Natural killer cell (primary cell): ENCODE results near the gene MAGED2. TPM values are rescaled to one million over a fixed set of nuclear protein-coding genes. Genes with fewer than 3 reads are reported as not detected.
"Not testable (repeated sequence)": the region's sequence is repeated elsewhere in the genome, so short reads cannot be mapped to it uniquely, and the experiment has no call there.

Experiments used
- ATAC-seq, 3 donors: fragments of 150-1000 bp in 2 of 3; fragments of 200-7000 bp in 1 of 3; cut with Tn5 transposase; 1 replicate in 1 of 3; 2 replicates in 2 of 3; pipeline ENCODE4 v1.10.0; 2021; ENCODE audit warnings: mild to moderate bottlenecking in 2 of 3, moderate library complexity in 2 of 3
- DNase-seq, 2 donors: peaks; one replicate each; pipeline versions ENCODE4 v3.0.0 to v3.0.0-alpha.2; 2013 to 2021; ENCODE audit warnings: mixed read lengths in 1 of 2
- H3K27ac ChIP-seq: one replicate; pipeline ENCODE4 v1.5.1; 2013; ENCODE audit warnings: mild to moderate bottlenecking, low read length
- H3K27me3 ChIP-seq: one replicate; pipeline ENCODE4 v1.6.1; 2013; ENCODE audit warnings: low read length; ENCODE audit not compliant: control insufficient read depth, insufficient read depth
- H3K36me3 ChIP-seq: one replicate; pipeline ENCODE4 v1.6.1; 2013; ENCODE audit warnings: low read length; ENCODE audit not compliant: control insufficient read depth, insufficient read depth
- H3K4me1 ChIP-seq: one replicate; pipeline ENCODE4 v1.6.1; 2013; ENCODE audit warnings: low read length; ENCODE audit not compliant: control insufficient read depth, insufficient read depth
- H3K4me3 ChIP-seq: one replicate; pipeline ENCODE4 v1.5.1; 2013; ENCODE audit warnings: low read length
- H3K9me3 ChIP-seq: one replicate; pipeline ENCODE4 v1.6.1; 2013; ENCODE audit warnings: low read length; ENCODE audit not compliant: control insufficient read depth, insufficient read depth
- H3K27ac Mint-ChIP-seq, 2 donors: one replicate each; pipeline ENCODE4 v1.8.0; 2022; ENCODE audit warnings: mild to moderate bottlenecking in 2 of 2, mixed read lengths in 2 of 2, moderate library complexity in 1 of 2
- H3K27me3 Mint-ChIP-seq, 2 donors: one replicate each; pipeline ENCODE4 v1.8.0; 2022; ENCODE audit warnings: low read depth in 2 of 2, mixed read lengths in 2 of 2
- H3K36me3 Mint-ChIP-seq: one replicate; pipeline ENCODE4 v1.8.0; 2022; ENCODE audit warnings: mixed read lengths
- H3K4me1 Mint-ChIP-seq, 2 donors: one replicate each; pipeline ENCODE4 v1.8.0; 2022; ENCODE audit warnings: mixed read lengths in 2 of 2
- H3K4me3 Mint-ChIP-seq: one replicate; pipeline ENCODE4 v1.8.0; 2022; ENCODE audit warnings: mild to moderate bottlenecking, moderate library complexity, mixed read lengths
- H3K9me3 Mint-ChIP-seq, 2 donors: one replicate each; pipeline ENCODE4 v1.8.0; 2022; ENCODE audit warnings: mixed read lengths in 2 of 2
- WGBS: methylation state at CpG from one replicate; pipeline ENCODE4 v1.1.7; 2013; ENCODE audit warnings: missing lambda C conversion rate; ENCODE audit not compliant: insufficient coverage; 5-methylcytosine and 5-hydroxymethylcytosine counted together
- intact Hi-C: fragments of 100-400 bp; cut with micrococcal nuclease; formaldehyde crosslinking; loops from one replicate; pipeline ENCODE4 v1.14.2; 2022
- total RNA-seq, 4 donors: library from RNA; stranded (reverse); fragments of 120-200 nt in 1 of 4; gene quantifications; one replicate each; pipeline versions ENCODE4 v1.2.3 to v1.2.4, GENCODE V29; 2013 to 2022
- TF ChIP-seq, protein P1 (sequence below): fragments of 200-600 bp; IDR thresholded peaks from one replicate; pipeline ENCODE4 v1.8.0; 2022; ENCODE audit warnings: antibody characterized with exemption

Gene MAGED2
- total RNA-seq, 3 donors from 2014 or later (not counting 1 experiment from before 2014, with no cell fraction given) = 52.0 to 63.2 (median 57.8) TPM

DNA sequence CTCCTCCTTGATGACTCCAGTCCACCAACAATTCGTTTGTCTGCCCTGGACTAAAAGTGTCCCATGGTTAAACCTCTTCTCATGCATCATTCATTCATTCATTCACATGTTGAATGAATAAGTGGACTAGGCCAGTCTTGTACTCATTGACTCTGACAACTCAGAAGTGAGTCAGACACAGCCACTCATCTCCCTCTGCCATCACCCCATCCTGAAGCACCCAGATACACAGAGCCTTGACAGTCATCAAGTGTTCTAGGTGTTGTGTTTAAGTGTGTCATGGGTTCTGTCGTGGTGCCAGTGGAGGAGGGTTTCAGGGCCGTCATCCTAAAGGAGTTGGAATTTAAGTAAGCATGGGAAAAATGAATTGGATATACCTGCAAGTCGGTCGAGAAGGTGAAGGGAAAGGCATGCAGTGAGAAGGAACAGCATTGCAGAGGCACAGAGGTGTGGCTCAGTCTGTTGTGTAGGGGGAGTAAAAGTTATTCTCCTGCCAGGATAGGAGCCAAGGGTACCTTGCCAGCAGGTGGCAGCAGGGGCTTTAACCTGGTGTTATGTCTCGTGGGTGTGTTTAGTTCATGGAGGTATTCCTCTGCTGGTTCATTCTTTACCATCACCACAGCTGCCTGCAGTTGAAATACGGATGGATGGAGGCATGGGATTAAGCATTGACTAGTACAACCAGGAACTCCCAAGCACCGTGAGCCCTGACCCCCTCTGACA lies 18.3 kb downstream of the MAGED2 start:
- intact Hi-C loops = no loop called here
- no peaks in the 10 kb centered on the region for H3K9me3 Mint-ChIP-seq

DNA sequence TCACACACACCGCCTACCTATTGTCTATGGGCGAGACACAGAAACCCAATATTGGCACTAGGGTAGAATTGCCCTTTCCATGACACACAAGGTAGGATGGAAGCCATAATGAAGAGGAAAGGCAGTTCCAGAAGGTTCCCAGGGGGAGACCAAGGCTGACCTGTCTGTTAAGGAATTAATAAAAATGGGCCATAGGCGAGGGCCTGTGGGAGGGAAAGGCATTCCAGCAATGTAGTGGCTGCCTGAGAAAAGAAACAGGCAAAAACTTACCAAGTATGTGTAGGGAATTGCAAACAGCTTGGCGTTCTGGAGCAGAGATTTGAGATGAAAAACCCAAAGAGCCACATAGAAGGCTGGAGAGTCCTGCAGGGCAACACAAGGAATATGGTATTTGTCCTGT lies 19.1 kb downstream of the MAGED2 start:
- TF ChIP-seq, protein P1, sequence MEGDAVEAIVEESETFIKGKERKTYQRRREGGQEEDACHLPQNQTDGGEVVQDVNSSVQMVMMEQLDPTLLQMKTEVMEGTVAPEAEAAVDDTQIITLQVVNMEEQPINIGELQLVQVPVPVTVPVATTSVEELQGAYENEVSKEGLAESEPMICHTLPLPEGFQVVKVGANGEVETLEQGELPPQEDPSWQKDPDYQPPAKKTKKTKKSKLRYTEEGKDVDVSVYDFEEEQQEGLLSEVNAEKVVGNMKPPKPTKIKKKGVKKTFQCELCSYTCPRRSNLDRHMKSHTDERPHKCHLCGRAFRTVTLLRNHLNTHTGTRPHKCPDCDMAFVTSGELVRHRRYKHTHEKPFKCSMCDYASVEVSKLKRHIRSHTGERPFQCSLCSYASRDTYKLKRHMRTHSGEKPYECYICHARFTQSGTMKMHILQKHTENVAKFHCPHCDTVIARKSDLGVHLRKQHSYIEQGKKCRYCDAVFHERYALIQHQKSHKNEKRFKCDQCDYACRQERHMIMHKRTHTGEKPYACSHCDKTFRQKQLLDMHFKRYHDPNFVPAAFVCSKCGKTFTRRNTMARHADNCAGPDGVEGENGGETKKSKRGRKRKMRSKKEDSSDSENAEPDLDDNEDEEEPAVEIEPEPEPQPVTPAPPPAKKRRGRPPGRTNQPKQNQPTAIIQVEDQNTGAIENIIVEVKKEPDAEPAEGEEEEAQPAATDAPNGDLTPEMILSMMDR = no peak
- Histone ChIP-seq H3K4me1 (no peaks in the 10 kb centered on the region), H3K27me3 (no peaks in the 10 kb centered on the region), H3K4me3 (no peak overlapping the region), H3K9me3 (no peaks in the 10 kb centered on the region), H3K36me3 (no peaks in the 10 kb centered on the region), H3K27ac (no peak overlapping the region)
- Mint-ChIP-seq H3K4me3 (no peak overlapping the region), H3K36me3 (no peaks in the 10 kb centered on the region), H3K4me1 (peaks cover 0 to 6% of the 10 kb centered on the region in 2 donors), H3K9me3 (no peaks in the 10 kb centered on the region), H3K27ac (no peak overlapping the region), H3K27me3 (peaks cover 11 to 20% of the 10 kb centered on the region in 2 donors)
- intact Hi-C loops = no loop called here
- ATAC-seq (no peak), DNase-seq (no peak)
- WGBS = 72% methylated on average over 4 of the region's 4 CpGs

More for the DNA sequence above, 18.3 kb downstream of the MAGED2 start:
- ATAC-seq = no peak
- no peaks in the 10 kb centered on the region for H3K27me3 ChIP-seq
- no peaks in the 10 kb centered on the region for H3K36me3 ChIP-seq
- H3K4me3 ChIP-seq = no peak overlapping the region
- no peak overlapping the region for H3K27ac ChIP-seq
- peak in 1 of 2 donors; percentile 40 for DNase-seq
- Mint-ChIP-seq H3K36me3 (no peaks in the 10 kb centered on the region), H3K4me3 (no peak overlapping the region), H3K27ac (peak overlapping the region in 1 of 2 donors; percentile 31), H3K27me3 (peaks cover 8 to 14% of the 10 kb centered on the region in 2 donors), H3K4me1 (peaks cover 0 to 6% of the 10 kb centered on the region in 2 donors)
- no peaks in the 10 kb centered on the region for H3K4me1 ChIP-seq
- TF ChIP-seq, protein P1 = no peak
- H3K9me3 ChIP-seq = no peaks in the 10 kb centered on the region
- 83% methylated on average over 6 of the region's 8 CpGs for WGBS

DNA sequence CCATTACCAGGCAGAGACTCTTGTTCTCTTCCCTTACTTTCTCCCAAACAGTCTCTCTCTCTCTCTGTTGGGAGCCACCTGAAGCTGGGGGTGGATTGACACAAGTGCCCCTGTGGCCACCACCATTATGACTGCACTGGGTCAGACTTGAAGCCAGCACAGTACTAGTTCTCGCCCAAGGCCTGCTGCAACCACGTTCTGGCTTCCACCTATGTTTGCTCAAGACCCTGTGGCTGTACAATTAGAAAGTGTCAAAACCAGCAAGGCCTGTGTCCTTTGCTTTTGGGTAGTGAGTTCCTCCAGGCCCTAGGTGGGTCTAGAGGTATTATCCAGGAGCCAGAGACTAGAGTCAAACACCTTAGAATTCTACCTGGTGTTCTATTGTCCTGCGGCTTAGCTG lies 31.0 kb downstream of the MAGED2 start:
- Mint-ChIP-seq H3K27me3 (peaks cover 19 to 50% of the 10 kb centered on the region in 2 donors), H3K27ac (no peak overlapping the region), H3K9me3 (no peaks in the 10 kb centered on the region), H3K4me1 (peaks cover 7 to 8% of the 10 kb centered on the region in 2 donors), H3K36me3 (no peaks in the 10 kb centered on the region), H3K4me3 (no peak overlapping the region)
- H3K4me3 ChIP-seq = no peak overlapping the region
- H3K4me1 ChIP-seq = peaks cover 7% of the 10 kb centered on the region
- DNase-seq = no peak
- ATAC-seq = no peak
- no peaks in the 10 kb centered on the region for H3K36me3 ChIP-seq
- no peaks in the 10 kb centered on the region for H3K9me3 ChIP-seq
- no peaks in the 10 kb centered on the region for H3K27me3 ChIP-seq
- H3K27ac ChIP-seq = no peak overlapping the region
- 61% methylated on average over 3 of the region's 3 CpGs for WGBS
- TF ChIP-seq, protein P1 = no peak
- intact Hi-C loops = no loop called here

DNA sequence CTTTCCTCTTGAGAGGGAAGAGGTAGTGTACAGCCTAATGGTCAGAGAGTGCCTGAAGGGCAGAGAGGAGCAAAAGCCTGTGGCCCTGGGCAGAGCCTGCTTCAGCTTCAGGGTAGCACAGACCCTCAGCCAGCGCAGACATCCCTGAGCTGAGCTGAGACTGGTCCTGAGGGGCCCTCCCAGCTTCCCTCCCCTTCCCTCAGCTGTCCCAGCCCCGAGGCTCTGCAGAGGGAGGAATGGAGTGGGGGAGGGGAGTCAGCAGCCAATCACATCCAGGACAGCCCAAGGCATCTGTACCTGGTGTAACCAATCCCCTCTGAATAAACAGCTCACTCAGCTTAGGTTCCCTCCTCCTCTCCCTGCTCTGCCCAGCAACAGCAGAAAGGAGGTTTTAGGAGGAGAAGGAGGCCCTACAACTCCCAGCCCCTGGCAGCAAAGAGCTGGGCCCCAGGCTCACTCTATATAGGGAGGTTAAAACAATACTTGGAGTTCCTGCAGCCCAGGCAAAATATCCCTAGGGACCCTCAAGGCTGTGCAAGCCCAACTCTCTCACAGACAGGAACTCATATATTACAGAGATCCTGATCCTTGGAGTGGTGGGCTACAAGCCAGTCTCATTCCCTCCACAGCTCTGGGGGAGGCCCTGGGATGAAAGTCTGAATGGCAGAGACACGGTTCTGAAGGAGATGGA lies 33.8 kb downstream of the MAGED2 start:
- H3K4me3 Mint-ChIP-seq, ATAC-seq, H3K9me3 Mint-ChIP-seq, DNase-seq, H3K4me1 ChIP-seq, H3K27ac Mint-ChIP-seq, intact Hi-C loops, H3K4me3 ChIP-seq, H3K36me3 Mint-ChIP-seq, H3K4me1 Mint-ChIP-seq, H3K36me3 ChIP-seq, H3K27ac ChIP-seq, H3K27me3 ChIP-seq, H3K9me3 ChIP-seq: not testable (repeated sequence)
- H3K27me3 Mint-ChIP-seq = peaks cover 20 to 46% of the 10 kb centered on the region in 2 donors
- WGBS = 90% methylated on average over 1 of the region's 3 CpGs
